ENCODE results near the gene MRPS12.

GRCh38 chr19:38939957-38940356 is 9.2 kb downstream of the MRPS12 start:
- TF ChIP-seq ILK (tag; IDR thresholded peaks at IDR 0.05; ENCODE audit: borderline replicate concordance, low read depth), result no peak
- no peak for TF ChIP-seq PBX2 (CRISPR knock-in tag; IDR thresholded peaks at IDR 0.05; ENCODE audit: low read depth)
- TF ChIP-seq PBX2 (tag; conservative IDR thresholded peaks at IDR 0.05; ENCODE audit: low read depth), result no peak
- TF ChIP-seq ARNT (IDR thresholded peaks at IDR 0.05), result no peak
- TF ChIP-seq, protein P1, sequence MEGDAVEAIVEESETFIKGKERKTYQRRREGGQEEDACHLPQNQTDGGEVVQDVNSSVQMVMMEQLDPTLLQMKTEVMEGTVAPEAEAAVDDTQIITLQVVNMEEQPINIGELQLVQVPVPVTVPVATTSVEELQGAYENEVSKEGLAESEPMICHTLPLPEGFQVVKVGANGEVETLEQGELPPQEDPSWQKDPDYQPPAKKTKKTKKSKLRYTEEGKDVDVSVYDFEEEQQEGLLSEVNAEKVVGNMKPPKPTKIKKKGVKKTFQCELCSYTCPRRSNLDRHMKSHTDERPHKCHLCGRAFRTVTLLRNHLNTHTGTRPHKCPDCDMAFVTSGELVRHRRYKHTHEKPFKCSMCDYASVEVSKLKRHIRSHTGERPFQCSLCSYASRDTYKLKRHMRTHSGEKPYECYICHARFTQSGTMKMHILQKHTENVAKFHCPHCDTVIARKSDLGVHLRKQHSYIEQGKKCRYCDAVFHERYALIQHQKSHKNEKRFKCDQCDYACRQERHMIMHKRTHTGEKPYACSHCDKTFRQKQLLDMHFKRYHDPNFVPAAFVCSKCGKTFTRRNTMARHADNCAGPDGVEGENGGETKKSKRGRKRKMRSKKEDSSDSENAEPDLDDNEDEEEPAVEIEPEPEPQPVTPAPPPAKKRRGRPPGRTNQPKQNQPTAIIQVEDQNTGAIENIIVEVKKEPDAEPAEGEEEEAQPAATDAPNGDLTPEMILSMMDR (IDR thresholded peaks at IDR 0.05 in 2 of 3, conservative IDR thresholded peaks at IDR 0.05 in 1 of 3; ENCODE audit: insufficient read depth in 2 of 3, low read depth in 1 of 3, low read length in 3 of 3), result no peak
- TF ChIP-seq, protein P2, sequence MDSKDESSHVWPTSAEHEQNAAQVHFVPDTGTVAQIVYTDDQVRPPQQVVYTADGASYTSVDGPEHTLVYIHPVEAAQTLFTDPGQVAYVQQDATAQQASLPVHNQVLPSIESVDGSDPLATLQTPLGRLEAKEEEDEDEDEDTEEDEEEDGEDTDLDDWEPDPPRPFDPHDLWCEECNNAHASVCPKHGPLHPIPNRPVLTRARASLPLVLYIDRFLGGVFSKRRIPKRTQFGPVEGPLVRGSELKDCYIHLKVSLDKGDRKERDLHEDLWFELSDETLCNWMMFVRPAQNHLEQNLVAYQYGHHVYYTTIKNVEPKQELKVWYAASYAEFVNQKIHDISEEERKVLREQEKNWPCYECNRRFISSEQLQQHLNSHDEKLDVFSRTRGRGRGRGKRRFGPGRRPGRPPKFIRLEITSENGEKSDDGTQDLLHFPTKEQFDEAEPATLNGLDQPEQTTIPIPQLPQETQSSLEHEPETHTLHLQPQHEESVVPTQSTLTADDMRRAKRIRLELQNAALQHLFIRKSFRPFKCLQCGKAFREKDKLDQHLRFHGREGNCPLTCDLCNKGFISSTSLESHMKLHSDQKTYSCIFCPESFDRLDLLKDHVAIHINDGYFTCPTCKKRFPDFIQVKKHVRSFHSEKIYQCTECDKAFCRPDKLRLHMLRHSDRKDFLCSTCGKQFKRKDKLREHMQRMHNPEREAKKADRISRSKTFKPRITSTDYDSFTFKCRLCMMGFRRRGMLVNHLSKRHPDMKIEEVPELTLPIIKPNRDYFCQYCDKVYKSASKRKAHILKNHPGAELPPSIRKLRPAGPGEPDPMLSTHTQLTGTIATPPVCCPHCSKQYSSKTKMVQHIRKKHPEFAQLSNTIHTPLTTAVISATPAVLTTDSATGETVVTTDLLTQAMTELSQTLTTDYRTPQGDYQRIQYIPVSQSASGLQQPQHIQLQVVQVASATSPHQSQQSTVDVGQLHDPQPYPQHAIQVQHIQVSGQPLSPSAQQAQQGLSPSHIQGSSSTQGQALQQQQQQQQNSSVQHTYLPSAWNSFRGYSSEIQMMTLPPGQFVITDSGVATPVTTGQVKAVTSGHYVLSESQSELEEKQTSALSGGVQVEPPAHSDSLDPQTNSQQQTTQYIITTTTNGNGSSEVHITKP (IDR thresholded peaks at IDR 0.05; ENCODE audit: partially characterized antibody), result no peak
- TF ChIP-seq KLF6 (CRISPR knock-in tag; IDR thresholded peaks at IDR 0.05; ENCODE audit: borderline replicate concordance), result no peak
- TF ChIP-seq THRA (IDR thresholded peaks at IDR 0.05), result no peak
- TF ChIP-seq IFI16 (CRISPR knock-in tag; IDR thresholded peaks at IDR 0.05), result no peak
- TF ChIP-seq ZNF316 (IDR thresholded peaks at IDR 0.05), result no peak
- TF ChIP-seq, protein P3, sequence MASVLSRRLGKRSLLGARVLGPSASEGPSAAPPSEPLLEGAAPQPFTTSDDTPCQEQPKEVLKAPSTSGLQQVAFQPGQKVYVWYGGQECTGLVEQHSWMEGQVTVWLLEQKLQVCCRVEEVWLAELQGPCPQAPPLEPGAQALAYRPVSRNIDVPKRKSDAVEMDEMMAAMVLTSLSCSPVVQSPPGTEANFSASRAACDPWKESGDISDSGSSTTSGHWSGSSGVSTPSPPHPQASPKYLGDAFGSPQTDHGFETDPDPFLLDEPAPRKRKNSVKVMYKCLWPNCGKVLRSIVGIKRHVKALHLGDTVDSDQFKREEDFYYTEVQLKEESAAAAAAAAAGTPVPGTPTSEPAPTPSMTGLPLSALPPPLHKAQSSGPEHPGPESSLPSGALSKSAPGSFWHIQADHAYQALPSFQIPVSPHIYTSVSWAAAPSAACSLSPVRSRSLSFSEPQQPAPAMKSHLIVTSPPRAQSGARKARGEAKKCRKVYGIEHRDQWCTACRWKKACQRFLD (CRISPR knock-in tag; IDR thresholded peaks at IDR 0.05), result no peak
- TF ChIP-seq STAG1 (CRISPR knock-in tag; IDR thresholded peaks at IDR 0.05; ENCODE audit: borderline replicate concordance), result no peak
- TF ChIP-seq RBFOX2 (IDR thresholded peaks at IDR 0.05; ENCODE audit: low read depth, low read length), result no peak
